Fibroblast of villous mesenchyme (primary cell): Measurements from ENCODE around the gene RPA3. TPM values are rescaled to one million over a fixed set of nuclear protein-coding genes. Genes with fewer than 3 reads are reported as not detected.

Experiments used
- DNase-seq: peaks from one replicate; pipeline ENCODE4 v3.0.0-alpha.2; 2010; ENCODE audit warnings: low read depth
- H3K4me3 ChIP-seq: 2 replicates; pipeline ENCODE4 v1.5.1; 2011; ENCODE audit warnings: low read depth, mild to moderate bottlenecking, low read length
- total RNA-seq: library from RNA; depleted of rRNA; stranded (reverse); fragments of >200 nt; gene quantifications from 2 replicates; pipeline ENCODE4 v1.2.3, GENCODE V29; 2012
- TF ChIP-seq, protein P1 (sequence below): IDR thresholded peaks from 2 replicates; pipeline ENCODE4 v1.5.1; 2012; ENCODE audit warnings: low read depth, mild to moderate bottlenecking, low read length; ENCODE audit not compliant: insufficient read depth

RPA3 gene
- total RNA-seq, 1 donor: 24.6 TPM

- no peak overlapping the region for H3K4me3 ChIP-seq
- DNase-seq: peak; percentile 43
- TF ChIP-seq, protein P1, sequence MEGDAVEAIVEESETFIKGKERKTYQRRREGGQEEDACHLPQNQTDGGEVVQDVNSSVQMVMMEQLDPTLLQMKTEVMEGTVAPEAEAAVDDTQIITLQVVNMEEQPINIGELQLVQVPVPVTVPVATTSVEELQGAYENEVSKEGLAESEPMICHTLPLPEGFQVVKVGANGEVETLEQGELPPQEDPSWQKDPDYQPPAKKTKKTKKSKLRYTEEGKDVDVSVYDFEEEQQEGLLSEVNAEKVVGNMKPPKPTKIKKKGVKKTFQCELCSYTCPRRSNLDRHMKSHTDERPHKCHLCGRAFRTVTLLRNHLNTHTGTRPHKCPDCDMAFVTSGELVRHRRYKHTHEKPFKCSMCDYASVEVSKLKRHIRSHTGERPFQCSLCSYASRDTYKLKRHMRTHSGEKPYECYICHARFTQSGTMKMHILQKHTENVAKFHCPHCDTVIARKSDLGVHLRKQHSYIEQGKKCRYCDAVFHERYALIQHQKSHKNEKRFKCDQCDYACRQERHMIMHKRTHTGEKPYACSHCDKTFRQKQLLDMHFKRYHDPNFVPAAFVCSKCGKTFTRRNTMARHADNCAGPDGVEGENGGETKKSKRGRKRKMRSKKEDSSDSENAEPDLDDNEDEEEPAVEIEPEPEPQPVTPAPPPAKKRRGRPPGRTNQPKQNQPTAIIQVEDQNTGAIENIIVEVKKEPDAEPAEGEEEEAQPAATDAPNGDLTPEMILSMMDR: peak; percentile 23
Observed at GRCh38 chr7:7595451-7595850, 123.0 kb downstream of the RPA3 start.

Other genes with a start within 250 kb of the RPA3 start
- under 0.01 TPM in 2 replicates for gene COL28A1, start 182.7 kb downstream of the RPA3 start, total RNA-seq
- gene MIOS, start 151.7 kb downstream of the RPA3 start, total RNA-seq: 28.7 and 44.9 TPM in 2 replicates
- gene UMAD1, start 77.9 kb downstream of the RPA3 start, total RNA-seq: 8.4 and 13.8 TPM in 2 replicates